ENCODE data around the gene TCP1.
"Not testable (repeated sequence)": the region's sequence is repeated elsewhere in the genome, so short reads cannot be mapped to it uniquely, and the experiment has no call there.

The TCP1 gene

DNA sequence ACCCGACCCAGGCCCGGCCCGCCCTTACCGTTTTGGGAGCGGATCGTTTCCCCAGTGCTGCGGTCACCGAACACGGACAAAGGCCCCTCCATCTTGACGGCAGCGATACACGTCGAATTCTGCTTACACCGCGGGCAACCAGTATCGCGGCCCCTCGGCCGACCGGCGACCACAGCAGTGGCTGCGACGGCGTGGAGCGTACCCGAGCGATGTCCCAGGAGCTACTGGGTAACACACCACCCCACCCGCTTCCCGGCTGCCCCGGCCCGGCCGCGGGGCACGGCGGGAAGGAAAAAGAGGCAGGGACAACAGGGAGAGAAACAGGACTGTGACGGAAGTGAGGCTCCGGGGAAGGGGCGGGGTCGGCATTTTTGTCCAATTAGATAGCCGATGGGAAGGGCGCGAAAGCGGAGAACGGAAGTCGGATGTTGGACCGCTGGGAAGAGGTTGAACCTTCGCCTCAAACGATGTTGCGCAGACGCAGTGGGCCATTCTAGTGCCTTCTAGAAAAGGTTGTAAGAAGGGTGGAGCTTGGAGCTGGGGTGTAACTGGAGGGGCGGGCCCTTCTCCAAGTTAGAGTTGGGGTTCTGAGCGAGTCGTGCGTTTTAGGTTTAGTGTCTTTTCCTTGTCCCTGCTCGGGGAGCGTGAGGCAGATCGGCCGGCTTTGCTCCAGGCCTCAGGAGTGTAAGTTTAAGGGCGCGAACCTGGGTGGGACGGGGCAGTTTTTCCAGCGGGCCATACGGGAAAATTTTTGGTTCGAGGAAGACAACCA is at the start of gene TCP1:
TSS of gene TCP1 (minus strand) at position 226 of the 772 bp plus-strand sequence. CDS start at position 92, 134 bp downstream.
- DNase-seq: peak; percentile 93 to 99 (median 98)

GRCh38 chr6:159838020-159838744 is 48.8 kb upstream of the TCP1 start:
- DNase-seq: no peak

DNA sequence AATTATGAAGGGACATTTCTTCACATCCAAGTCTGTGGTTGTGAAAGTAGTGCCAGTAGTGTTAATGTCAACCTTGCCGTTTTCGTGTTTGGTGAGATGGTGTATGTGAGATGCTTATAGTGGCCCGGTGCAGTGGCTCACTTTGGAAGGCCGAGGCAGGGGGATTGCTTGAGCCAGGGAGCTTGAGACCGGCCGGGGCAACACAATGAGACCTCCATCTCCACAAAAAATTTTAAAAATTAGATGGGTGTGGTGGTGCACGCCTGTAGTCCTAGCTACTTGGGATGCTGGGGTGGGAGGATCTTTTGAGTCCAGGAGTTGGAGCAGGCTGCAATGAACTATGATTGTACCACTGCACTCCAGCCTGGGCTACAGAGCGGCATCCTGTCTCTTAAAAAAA is 48.1 kb upstream of the TCP1 start:
- DNase-seq: no peak

GRCh38 chr6:159836718-159837490 is 47.5 kb upstream of the TCP1 start:
- DNase-seq: no peak

GRCh38 chr6:159833997-159834603 is 44.7 kb upstream of the TCP1 start:
- peak in 3 of 6 experiments; percentile 6 to 31 (median 15) for DNase-seq

DNA sequence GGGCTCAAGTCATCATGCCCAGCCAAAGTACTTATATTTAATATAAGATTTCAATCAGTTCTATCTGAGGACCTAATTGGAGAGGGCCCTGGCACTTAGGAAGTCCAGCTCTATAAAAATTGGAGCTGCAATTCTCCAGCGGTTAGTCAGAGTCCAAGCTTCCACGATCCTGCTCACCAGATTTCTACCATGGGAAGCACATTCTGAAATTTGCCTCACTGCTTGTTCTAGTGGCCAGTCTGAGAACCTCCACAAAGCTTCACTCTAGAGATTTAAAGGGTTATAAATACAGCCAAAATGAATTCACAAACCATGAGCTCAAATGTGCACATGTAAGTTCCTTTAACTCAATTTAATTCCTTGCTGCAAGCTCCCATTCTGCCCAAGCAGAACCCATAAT is 44.2 kb upstream of the TCP1 start:
- DNase-seq: no peak

DNA sequence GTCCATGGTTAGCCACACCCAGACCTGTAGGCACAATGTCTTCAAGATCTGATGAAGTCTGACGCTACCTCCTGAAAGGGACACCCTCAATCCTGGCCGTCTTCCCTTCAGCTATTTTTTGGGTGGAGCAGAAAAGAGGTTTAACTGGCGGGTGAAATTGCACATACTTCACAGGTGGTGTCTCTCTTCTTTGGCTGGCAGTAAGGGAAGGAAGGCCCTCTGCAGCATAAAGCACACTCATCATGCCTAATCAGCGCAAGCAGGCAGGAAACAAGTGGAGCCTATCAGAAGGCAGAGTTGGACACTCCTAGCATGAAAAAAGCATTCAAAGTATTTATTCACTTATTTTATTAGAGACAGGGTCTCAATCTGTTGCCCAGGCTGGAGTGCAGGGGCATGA is 43.5 kb upstream of the TCP1 start:
- peak in 1 of 6 experiments; percentile 26 for DNase-seq

GRCh38 chr6:159831373-159831679 is 41.9 kb upstream of the TCP1 start:
- DNase-seq: no peak

DNA sequence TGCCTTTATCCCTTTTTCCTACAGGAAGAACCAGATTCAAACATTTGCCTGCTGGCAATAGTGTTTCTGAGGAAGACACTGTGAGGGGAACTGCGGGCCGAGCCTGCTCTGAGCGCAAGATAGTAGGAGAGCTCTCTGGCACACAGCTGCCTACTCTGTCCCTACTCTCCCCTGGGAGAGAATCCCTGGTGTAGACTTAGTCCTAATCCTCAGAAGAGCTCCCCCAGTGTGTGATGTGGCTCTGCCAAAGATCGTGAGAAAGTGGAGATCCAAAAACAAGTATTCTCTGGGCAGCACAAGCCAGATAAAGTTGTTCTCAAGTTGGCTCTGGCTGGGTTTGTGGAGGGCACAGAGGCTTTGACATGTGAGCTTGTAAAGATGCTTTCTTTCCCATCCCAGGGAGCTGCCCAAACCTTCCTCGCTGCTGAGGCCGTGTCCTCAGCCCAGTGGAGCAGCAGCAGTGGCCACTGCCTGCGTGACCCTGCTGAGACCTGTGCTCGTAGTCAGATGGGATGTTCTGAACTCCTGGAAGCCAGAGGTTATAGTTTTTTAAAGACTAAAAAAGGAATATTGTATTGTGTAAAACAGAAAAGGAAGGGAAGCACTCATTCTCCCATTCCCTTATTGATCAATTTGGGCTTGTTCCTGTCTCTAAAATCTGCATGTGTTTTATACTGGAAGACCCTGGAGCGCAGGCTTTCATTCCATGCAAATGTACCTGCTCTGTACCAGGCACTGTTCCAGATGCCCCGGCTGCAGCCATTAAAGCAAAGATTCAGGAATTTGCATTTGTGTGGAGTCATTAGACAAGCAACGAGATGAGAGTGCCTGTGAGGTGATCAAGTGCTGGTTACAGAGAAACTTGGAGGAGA is 41.3 kb upstream of the TCP1 start:
- no peak for DNase-seq

GRCh38 chr6:159829526-159829925 is 40.1 kb upstream of the TCP1 start:
- DNase-seq: no peak

DNA sequence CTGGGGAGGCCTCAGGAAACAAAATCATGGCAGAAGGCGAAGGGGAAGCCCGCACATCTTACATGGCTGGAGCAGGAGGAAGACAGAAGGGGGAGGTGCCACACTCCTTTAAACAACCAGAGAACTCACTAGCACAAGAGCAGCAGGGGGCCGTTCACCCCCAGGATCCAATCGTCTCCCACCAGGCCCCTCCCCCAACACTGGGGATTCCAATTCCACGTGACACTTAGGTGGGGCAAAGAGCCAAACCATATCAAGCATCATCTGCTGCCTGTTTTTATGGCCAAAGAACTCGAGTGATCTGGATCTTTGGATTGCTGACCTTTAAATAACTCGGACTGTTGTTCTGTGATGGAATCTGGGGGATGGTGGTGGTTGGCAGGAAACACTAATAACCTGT is 38.7 kb upstream of the TCP1 start:
- no peak for DNase-seq

DNA sequence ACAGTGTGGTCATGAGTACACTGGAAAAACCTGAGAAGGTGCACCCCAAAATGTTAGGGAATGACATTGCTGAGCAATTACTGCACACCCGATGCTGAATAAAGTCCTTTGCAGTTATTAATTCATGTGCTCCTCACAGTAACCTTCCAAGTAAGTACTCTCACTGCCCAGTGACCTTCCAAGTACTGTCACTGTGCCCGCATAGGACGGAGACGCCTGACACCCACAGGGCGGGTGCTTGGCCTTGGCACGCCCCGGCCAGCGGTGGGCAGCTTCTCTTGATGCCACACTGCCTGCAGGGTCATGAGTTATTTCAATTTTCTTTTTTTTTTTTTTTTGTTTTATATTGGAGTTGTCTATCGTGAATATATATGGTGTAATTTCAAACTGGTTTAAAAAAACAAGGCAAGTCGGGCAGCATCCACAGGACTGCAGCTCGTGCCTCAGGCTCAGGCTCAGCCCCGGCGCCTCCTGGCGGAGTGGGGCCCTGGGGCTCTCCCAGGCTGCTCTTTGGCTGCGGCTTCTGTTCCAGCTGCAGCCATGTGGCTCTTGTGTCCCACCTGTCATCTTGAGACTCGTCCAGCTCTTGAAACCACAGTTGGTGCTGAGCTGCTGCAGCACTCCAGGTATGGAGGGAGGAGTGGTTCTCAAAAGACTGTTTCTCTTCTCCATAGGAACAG is 37.7 kb upstream of the TCP1 start:
- no peak for DNase-seq

- DNase-seq: no peak
Measured at GRCh38 chr6:159826004-159826403, 36.6 kb upstream of the TCP1 start.

- DNase-seq: not testable (repeated sequence)
Measured at GRCh38 chr6:159824690-159825089, 35.3 kb upstream of the TCP1 start.

- DNase-seq: no peak
Measured at GRCh38 chr6:159823953-159824352, 34.6 kb upstream of the TCP1 start.

DNA sequence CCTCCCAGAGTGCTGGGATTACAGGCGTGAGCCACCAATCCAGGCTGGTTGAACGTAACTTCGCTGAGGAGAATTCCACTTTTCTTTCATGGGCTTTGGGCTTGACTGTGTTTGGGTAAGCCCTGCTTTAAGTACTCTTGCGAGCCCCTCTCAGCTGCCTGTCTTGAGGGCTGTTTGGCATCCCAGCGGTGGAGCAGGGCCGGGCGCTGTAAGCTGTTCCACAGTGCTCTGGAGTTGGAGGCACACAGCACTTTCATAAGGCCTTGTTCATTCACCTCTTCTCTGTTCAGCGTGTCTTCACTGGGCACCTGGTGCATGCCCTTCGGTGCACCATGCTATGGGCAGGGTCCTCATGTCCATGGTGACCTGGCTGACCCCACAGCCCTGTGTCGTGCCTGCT is 32.3 kb upstream of the TCP1 start:
- no peak for DNase-seq

GRCh38 chr6:159821122-159821521 is 31.7 kb upstream of the TCP1 start:
- DNase-seq: no peak

- peak in 5 of 6 experiments; percentile 28 to 70 (median 51) for DNase-seq
Measured at GRCh38 chr6:159819932-159820640, 30.7 kb upstream of the TCP1 start.

- DNase-seq: no peak
Measured at GRCh38 chr6:159819098-159819497, 29.7 kb upstream of the TCP1 start.

DNA sequence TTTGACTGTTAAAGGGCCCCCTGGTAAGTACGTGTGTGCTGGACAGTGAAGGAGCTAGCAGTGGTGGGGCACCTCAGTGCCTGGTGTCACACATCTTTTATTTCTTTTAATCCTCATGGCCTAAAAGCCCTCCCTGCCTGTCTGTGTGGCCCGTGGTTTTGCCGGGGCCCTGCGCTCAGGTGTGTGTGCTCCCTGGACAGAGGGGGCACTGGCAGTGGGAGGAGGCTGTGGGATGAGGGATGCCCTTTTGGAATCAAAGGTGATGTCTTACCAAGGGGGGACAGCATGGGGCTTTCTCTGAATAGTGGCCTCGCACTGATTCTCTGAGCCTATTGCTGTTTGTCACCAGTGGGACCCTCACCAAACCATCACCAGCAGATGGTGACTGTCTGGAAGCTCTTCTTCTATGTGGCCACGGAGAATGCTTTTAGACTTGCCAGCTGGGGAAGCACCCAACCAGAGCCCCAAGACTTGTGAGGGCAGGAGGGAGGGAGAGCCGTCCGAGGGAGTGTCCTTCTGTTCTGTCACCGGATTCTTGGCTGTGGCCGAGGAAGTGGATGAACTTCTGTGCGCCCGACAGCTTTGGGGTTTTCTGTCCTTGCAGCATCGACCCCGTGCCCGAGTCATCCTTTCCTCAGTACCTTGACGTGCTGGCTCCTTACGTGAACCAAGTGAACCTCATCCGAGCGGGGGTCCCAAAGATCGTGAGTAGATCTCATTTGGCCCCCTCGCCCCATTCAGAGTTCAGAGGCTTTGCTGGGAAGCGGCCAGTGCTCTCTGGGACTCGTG is 28.7 kb upstream of the TCP1 start:
- DNase-seq: no peak

Measured in stimulated activated naive CD4-positive, alpha-beta T cell (primary cell).